ENCODE measurements around the gene DRC1. TPM values are rescaled to one million over a fixed set of nuclear protein-coding genes. Genes with fewer than 3 reads are reported as not detected.

DRC1 gene
- total and polyA plus RNA-seq, 2 of the 13 experiments (the other 11 are each of a cell fraction or from before 2014, with no cell fraction given): 0.07 TPM; not detected in 1

DNA sequence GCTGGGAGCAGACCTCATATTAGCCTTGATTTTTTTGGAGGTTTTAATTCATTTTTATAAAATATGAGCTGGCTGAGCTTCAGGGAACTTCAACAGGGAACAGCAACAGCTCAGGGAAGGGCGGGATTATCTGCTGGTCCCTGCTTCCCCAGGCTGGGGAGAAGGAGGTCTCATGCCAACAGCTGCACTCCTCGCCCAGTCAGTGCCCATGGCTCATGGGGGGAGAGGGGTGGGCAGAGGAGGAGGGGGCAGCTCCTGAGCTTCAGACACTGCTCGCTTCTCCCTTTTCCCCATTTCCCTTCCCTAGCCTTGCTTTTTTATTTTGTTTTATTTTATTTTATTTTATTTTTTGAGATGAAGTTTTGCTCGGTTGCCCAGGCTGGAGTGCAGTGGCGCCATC lies 76.6 kb downstream of the DRC1 start (continued):
- TF ChIP-seq, protein P1, sequence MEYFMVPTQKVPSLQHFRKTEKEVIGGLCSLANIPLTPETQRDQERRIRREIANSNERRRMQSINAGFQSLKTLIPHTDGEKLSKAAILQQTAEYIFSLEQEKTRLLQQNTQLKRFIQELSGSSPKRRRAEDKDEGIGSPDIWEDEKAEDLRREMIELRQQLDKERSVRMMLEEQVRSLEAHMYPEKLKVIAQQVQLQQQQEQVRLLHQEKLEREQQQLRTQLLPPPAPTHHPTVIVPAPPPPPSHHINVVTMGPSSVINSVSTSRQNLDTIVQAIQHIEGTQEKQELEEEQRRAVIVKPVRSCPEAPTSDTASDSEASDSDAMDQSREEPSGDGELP (IDR thresholded peaks at IDR 0.05; ENCODE audit: borderline replicate concordance, low read depth): no peak
- TF ChIP-seq HNRNPK (IDR thresholded peaks at IDR 0.05; ENCODE audit: low read depth, low read length, poor library complexity, severe bottlenecking): no peak
- no peak for TF ChIP-seq SNAPC2 (CRISPR knock-in tag; IDR thresholded peaks at IDR 0.05)
- TF ChIP-seq HMGA1 (CRISPR knock-in tag; conservative IDR thresholded peaks at IDR 0.05): no peak
- TF ChIP-seq ZNF446 (CRISPR knock-in tag; IDR thresholded peaks at IDR 0.05): no peak
- TF ChIP-seq KMT2A (CRISPR knock-in tag; IDR thresholded peaks at IDR 0.05): no peak

DNA sequence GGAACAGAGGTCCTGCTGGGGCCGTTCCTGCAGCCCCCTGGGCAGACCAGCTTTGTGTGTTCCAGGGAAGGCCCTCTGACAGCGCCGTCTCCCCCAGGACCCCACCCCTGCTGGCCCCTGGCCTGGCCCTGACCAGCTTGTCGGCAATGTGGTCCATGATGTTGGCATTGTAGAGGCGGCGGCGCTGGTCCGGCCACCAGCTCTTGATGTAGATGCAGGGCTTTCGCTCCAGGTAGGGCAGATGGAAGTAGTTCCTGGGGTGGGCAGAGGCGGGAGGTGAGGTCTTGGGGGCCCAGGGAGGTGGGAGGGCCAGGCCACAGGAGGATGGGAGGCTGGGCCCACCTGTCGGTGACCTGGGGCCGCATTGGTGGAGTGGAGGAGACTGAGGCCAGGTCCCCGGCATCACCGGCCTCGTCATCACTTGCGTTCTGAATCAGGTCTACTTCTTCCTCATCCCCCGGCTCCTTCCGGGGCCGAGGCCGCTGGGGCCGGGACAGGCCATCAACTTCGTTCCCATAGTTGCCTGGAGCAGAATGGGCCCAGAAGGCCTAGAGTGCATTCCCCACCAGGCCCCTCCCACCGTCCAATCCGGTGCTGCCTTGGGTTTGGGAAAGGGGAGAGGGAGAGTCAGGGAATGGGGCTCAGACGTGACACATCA lies 77.5 kb downstream of the DRC1 start:
- intact Hi-C loops (cut with micrococcal nuclease; ENCODE audit: unreplicated experiment): no loop called here
- in situ Hi-C loops (cut with HindIII; ENCODE audit: extremely low pct_ligation_motif_present, low pct_unique_long_range_greater_than_20kb): no loop called here
- H3K4me3 ChIP-seq (replicated peaks in 1 of 3; ENCODE audit: insufficient read depth in 1 of 3, low read depth in 2 of 3, low read length in 3 of 3): peak overlapping the region in 1 of 3 experiments; percentile 61; a peak in 1 of 6 replicates
- ChIA-PET CTCF (ENCODE audit: low intra/inter-chr PET ratio, low total read pairs) (no interaction called here), POLR2A (no interaction called here)
- no peaks in the 10 kb centered on the region for H3K36me3 ChIP-seq (replicated peaks in 1 of 2; ENCODE audit: control insufficient read depth in 1 of 2, insufficient read depth in 2 of 2, low read length in 2 of 2)
- WGBS (ENCODE audit: low lambda C conversion rate): 75% methylated on average over 13 of the region's 25 CpGs
- no peak overlapping the region for H3K9ac ChIP-seq (ENCODE audit: insufficient read depth, low read depth, low read length)
- DNase-seq (ENCODE audit: low spot score) (no peak), FAIRE-seq (no peak), ATAC-seq (no peak)
- H4K20me1 ChIP-seq (ENCODE audit: insufficient read depth, low read length): no peaks in the 10 kb centered on the region
- no peak overlapping the region for H2AFZ ChIP-seq (ENCODE audit: low read length)
- no peak overlapping the region for H3K27ac ChIP-seq (ENCODE audit: extremely low read length, insufficient read depth, low read length)
- H3K9me3 ChIP-seq (ENCODE audit: low read length): no peaks in the 10 kb centered on the region
- H3K79me2 ChIP-seq (ENCODE audit: insufficient read depth, low read length): no peaks in the 10 kb centered on the region
- H3K27me3 ChIP-seq (ENCODE audit: control insufficient read depth in 1 of 2, insufficient read depth in 2 of 2, low read length in 2 of 2): peaks cover 0 to 19% of the 10 kb centered on the region in 2 experiments; a peak in 3 of 5 replicates
- H3K4me1 ChIP-seq (ENCODE audit: insufficient read depth, low read length): peaks cover 40% of the 10 kb centered on the region
- no TSS peak for BruUV-seq (replicated peaks)
- peak overlapping the region; percentile 68; the same call in 1 of the 2 replicates for H3K4me2 ChIP-seq (ENCODE audit: low read depth, low read length)
- peak; percentile 1; the same call in 1 of the 2 replicates for TF ChIP-seq NFKB2 (CRISPR knock-in tag; IDR thresholded peaks at IDR 0.05; ENCODE audit: borderline replicate concordance)
- TF ChIP-seq ZNF205 (CRISPR knock-in tag; IDR thresholded peaks at IDR 0.05): no peak
- TF ChIP-seq ZNF432 (CRISPR knock-in tag; IDR thresholded peaks at IDR 0.05; ENCODE audit: borderline replicate concordance): no peak
- no peak for TF ChIP-seq NFRKB (IDR thresholded peaks at IDR 0.05)
- TF ChIP-seq, protein P2, sequence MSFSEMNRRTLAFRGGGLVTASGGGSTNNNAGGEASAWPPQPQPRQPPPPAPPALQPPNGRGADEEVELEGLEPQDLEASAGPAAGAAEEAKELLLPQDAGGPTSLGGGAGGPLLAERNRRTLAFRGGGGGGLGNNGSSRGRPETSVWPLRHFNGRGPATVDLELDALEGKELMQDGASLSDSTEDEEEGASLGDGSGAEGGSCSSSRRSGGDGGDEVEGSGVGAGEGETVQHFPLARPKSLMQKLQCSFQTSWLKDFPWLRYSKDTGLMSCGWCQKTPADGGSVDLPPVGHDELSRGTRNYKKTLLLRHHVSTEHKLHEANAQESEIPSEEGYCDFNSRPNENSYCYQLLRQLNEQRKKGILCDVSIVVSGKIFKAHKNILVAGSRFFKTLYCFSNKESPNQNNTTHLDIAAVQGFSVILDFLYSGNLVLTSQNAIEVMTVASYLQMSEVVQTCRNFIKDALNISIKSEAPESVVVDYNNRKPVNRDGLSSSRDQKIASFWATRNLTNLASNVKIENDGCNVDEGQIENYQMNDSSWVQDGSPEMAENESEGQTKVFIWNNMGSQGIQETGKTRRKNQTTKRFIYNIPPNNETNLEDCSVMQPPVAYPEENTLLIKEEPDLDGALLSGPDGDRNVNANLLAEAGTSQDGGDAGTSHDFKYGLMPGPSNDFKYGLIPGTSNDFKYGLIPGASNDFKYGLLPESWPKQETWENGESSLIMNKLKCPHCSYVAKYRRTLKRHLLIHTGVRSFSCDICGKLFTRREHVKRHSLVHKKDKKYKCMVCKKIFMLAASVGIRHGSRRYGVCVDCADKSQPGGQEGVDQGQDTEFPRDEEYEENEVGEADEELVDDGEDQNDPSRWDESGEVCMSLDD (CRISPR knock-in tag; IDR thresholded peaks at IDR 0.05; ENCODE audit: borderline replicate concordance): no peak
- TF ChIP-seq, protein P3, sequence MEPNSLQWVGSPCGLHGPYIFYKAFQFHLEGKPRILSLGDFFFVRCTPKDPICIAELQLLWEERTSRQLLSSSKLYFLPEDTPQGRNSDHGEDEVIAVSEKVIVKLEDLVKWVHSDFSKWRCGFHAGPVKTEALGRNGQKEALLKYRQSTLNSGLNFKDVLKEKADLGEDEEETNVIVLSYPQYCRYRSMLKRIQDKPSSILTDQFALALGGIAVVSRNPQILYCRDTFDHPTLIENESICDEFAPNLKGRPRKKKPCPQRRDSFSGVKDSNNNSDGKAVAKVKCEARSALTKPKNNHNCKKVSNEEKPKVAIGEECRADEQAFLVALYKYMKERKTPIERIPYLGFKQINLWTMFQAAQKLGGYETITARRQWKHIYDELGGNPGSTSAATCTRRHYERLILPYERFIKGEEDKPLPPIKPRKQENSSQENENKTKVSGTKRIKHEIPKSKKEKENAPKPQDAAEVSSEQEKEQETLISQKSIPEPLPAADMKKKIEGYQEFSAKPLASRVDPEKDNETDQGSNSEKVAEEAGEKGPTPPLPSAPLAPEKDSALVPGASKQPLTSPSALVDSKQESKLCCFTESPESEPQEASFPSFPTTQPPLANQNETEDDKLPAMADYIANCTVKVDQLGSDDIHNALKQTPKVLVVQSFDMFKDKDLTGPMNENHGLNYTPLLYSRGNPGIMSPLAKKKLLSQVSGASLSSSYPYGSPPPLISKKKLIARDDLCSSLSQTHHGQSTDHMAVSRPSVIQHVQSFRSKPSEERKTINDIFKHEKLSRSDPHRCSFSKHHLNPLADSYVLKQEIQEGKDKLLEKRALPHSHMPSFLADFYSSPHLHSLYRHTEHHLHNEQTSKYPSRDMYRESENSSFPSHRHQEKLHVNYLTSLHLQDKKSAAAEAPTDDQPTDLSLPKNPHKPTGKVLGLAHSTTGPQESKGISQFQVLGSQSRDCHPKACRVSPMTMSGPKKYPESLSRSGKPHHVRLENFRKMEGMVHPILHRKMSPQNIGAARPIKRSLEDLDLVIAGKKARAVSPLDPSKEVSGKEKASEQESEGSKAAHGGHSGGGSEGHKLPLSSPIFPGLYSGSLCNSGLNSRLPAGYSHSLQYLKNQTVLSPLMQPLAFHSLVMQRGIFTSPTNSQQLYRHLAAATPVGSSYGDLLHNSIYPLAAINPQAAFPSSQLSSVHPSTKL (CRISPR knock-in tag; IDR thresholded peaks at IDR 0.05): no peak
- 0 out of 2 replicates have a peak, but pooled peaks have one; percentile 25 for TF ChIP-seq ZFY (CRISPR knock-in tag; IDR thresholded peaks at IDR 0.05)
- TF ChIP-seq EED (CRISPR knock-in tag; IDR thresholded peaks at IDR 0.05): no peak
- TF ChIP-seq SKI (IDR thresholded peaks at IDR 0.05; ENCODE audit: partially characterized antibody): no peak
- no peak for TF ChIP-seq ZNF468 (CRISPR knock-in tag; IDR thresholded peaks at IDR 0.05)
- no peak for TF ChIP-seq FOSL1 (CRISPR knock-in tag; IDR thresholded peaks at IDR 0.05; ENCODE audit: borderline replicate concordance)
